ENCODE data around the gene PCNX2. TPM values are rescaled to one million over a fixed set of nuclear protein-coding genes. Genes with fewer than 3 reads are reported as not detected.
A peak's percentile ranks its signal among the peaks of the same experiment; 100 is the strongest.

PCNX2 gene
- total RNA-seq, 8 experiments from 2014 or later = 3.6 to 40.8 (median 27.9) TPM

DNA sequence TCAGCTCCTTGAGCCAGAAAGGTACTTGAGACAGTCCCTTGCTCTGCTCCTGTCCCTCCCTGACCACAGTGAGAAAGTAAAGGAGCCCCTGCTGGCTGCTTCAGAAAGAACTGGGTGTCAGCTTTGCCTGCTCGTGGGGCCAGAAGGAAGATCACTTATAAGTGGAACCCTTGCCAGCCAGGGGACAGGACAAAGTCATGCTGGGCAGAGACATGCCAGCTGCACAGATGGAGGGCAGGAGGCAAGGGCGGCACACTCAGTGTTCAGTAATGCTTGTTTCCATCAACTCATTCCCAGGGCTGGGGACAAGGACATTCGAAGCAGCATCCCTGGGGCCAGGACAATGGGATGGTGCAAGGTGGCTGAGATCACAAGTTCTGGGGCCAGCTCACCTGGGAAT, 303.3 kb downstream of the PCNX2 start:
- in situ Hi-C loops (cut with MboI; ENCODE audit: low pct_unique_long_range_greater_than_20kb in 2 of 9, low sequenced_read_pairs in 9 of 9, unreplicated experiment in 9 of 9) = no loop called here

GRCh38 chr1:232991238-232991637, 304.3 kb downstream of the PCNX2 start:
- H3K4me3 ChIP-seq = no peak overlapping the region
- WGBS, 10 experiments = 40 to 100% (median 80%) methylated on average over 1 to 6 of the region's 7 CpGs; no CpG with 5 or more reads in 5 of the 10 experiments
- no peaks in the 10 kb centered on the region for H3K4me1 ChIP-seq (replicated peaks in 1 of 2)
- H3K27ac ChIP-seq = no peak overlapping the region
- peak in 5 of 8 experiments; percentile 29 to 55 (median 37) for ATAC-seq (replicated peaks in 6 of 8)
- in situ Hi-C loops (cut with MboI; ENCODE audit: low pct_unique_long_range_greater_than_20kb in 2 of 9, low sequenced_read_pairs in 9 of 9, unreplicated experiment in 9 of 9) = no loop called here

More for the DNA sequence above, 303.3 kb downstream of the PCNX2 start:
- no peak for ATAC-seq (replicated peaks in 6 of 8)
- no peak overlapping the region for H3K27ac ChIP-seq
- WGBS, 10 experiments = 40 to 81% (median 69%) methylated on average over 1 to 3 of the region's 3 CpGs; no CpG with 5 or more reads in 6 of the 10 experiments
- H3K4me3 ChIP-seq = no peak overlapping the region
- no peaks in the 10 kb centered on the region for H3K4me1 ChIP-seq (replicated peaks in 1 of 2)

- Histone ChIP-seq H3K4me1 (replicated peaks in 1 of 2) (no peaks in the 10 kb centered on the region), H3K4me3 (no peak overlapping the region), H3K27ac (no peak overlapping the region)
- no peak for ATAC-seq (replicated peaks in 6 of 8)
- 90 to 95% (median 91%) methylated on average over 5 to 13 of the region's 20 CpGs; no CpG with 5 or more reads in 4 of the 10 experiments for WGBS, 10 experiments
- in situ Hi-C loops (cut with MboI; ENCODE audit: low pct_unique_long_range_greater_than_20kb in 2 of 9, low sequenced_read_pairs in 9 of 9, unreplicated experiment in 9 of 9) = no loop called here
Measured at GRCh38 chr1:232990176-232991128, 305.1 kb downstream of the PCNX2 start.

- in situ Hi-C loops (cut with MboI; ENCODE audit: low pct_unique_long_range_greater_than_20kb in 2 of 9, low sequenced_read_pairs in 9 of 9, unreplicated experiment in 9 of 9) = no loop called here
- H3K4me1 ChIP-seq (replicated peaks in 1 of 2) = no peaks in the 10 kb centered on the region
- H3K27ac ChIP-seq = no peak overlapping the region
- no peak overlapping the region for H3K4me3 ChIP-seq
- 0 to 100% (median 72%) methylated on average over 1 to 8 of the region's 8 CpGs; no CpG with 5 or more reads in 1 of the 10 experiments for WGBS, 10 experiments
- ATAC-seq (replicated peaks in 6 of 8) = peak in 4 of 8 experiments; percentile 21 to 53 (median 35)
Measured at GRCh38 chr1:232988572-232989040, 306.9 kb downstream of the PCNX2 start.

DNA sequence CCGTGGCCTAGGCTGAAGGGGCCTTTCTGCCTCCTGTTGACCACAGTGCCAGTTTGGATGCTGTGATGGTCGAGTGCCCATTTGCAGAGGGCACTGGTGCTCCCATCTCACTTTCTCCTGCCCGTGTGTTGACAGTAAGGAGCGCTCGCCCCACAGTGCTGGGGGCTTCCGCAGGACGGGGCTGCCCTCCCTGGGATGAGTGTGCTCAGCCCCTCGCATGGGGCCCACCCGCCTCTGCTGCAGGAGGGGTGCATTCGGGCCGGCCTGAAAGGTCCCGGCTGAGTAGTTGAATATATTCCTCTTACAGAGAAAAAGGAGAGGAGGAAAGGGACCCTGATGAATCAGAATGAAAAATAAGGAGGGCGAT, 307.8 kb downstream of the PCNX2 start:
- Histone ChIP-seq H3K27ac (no peak overlapping the region), H3K4me3 (no peak overlapping the region), H3K4me1 (replicated peaks in 1 of 2) (no peaks in the 10 kb centered on the region)
- in situ Hi-C loops (cut with MboI; ENCODE audit: low pct_unique_long_range_greater_than_20kb in 2 of 9, low sequenced_read_pairs in 9 of 9, unreplicated experiment in 9 of 9) = no loop called here
- peak in 1 of 8 experiments; percentile 4 for ATAC-seq (replicated peaks in 6 of 8)
- 40 to 100% (median 82%) methylated on average over 1 to 9 of the region's 13 CpGs; no CpG with 5 or more reads in 2 of the 10 experiments for WGBS, 10 experiments

- H3K4me1 ChIP-seq (replicated peaks in 1 of 2) = no peaks in the 10 kb centered on the region
- in situ Hi-C loops (cut with MboI; ENCODE audit: low pct_unique_long_range_greater_than_20kb in 2 of 9, low sequenced_read_pairs in 9 of 9, unreplicated experiment in 9 of 9) = no loop called here
- peak in 3 of 8 experiments; percentile 88 to 91 (median 90) for ATAC-seq (replicated peaks in 6 of 8)
- 7 to 100% (median 65%) methylated on average over 1 to 8 of the region's 11 CpGs; no CpG with 5 or more reads in 2 of the 10 experiments for WGBS, 10 experiments
- no peak overlapping the region for H3K4me3 ChIP-seq
- no peak overlapping the region for H3K27ac ChIP-seq
Measured at GRCh38 chr1:232987046-232987773, 308.3 kb downstream of the PCNX2 start.

GRCh38 chr1:232986527-232986922, 309.0 kb downstream of the PCNX2 start:
- H3K4me1 ChIP-seq (replicated peaks in 1 of 2) = no peaks in the 10 kb centered on the region
- ATAC-seq (replicated peaks in 6 of 8) = no peak
- H3K4me3 ChIP-seq = no peak overlapping the region
- WGBS, 10 experiments = 91 to 100% (median 95%) methylated on average over 2 to 5 of the region's 5 CpGs; no CpG with 5 or more reads in 7 of the 10 experiments
- no peak overlapping the region for H3K27ac ChIP-seq
- in situ Hi-C loops (cut with MboI; ENCODE audit: low pct_unique_long_range_greater_than_20kb in 2 of 9, low sequenced_read_pairs in 9 of 9, unreplicated experiment in 9 of 9) = no loop called here

- Histone ChIP-seq H3K4me1 (replicated peaks in 1 of 2) (peaks cover 0 to 3% of the 10 kb centered on the region in 2 donors), H3K27ac (no peak overlapping the region), H3K4me3 (no peak overlapping the region)
- ATAC-seq (replicated peaks in 6 of 8) = no peak
- in situ Hi-C loops (cut with MboI; ENCODE audit: low pct_unique_long_range_greater_than_20kb in 2 of 9, low sequenced_read_pairs in 9 of 9, unreplicated experiment in 9 of 9) = no loop called here
- WGBS, 10 experiments = 33 to 100% (median 90%) methylated on average over 1 to 12 of the region's 31 CpGs; no CpG with 5 or more reads in 5 of the 10 experiments
Measured at GRCh38 chr1:232985882-232986526, 309.5 kb downstream of the PCNX2 start.

DNA sequence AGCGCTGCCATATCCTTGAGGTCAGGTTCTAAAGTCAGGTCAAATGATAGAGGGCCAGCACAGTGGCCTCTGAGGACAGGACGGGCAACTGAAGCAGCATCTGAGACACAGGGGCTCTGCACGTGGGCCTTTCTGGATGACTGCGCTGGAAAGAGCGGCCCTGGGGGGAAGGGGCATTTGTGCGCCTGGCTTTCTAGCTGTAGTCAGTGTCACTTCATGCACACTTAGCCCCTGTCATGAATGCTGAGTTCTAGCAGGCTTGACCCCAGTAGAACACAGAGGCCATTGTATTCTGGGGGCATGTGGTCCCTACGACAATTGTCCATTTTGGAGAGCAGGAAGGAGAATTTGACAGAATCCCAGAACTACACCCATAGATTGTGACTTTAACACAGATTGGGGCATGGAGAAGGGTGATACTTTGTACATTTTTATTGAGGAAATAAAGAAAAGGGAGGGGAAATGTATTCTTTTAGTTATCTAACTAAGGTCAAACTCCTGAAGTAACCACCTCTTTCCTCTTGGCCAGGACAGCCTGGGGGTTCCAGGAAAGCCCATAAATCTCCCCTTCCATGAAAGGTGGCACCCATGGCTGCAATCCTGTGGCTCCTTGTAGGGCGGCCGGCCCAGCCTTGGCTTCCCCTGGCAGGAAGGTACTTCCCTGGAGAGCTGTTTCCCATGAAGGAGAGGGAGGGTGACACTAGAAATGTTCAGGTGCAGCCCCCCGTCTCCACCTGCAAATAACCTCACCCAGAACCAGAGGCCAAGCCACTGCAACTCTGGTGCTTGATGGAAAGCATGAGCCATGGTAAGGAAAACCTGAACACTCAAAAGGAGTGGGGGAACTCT, 310.7 kb downstream of the PCNX2 start:
- WGBS, 10 experiments = 80 to 100% (median 93%) methylated on average over 1 to 10 of the region's 10 CpGs; no CpG with 5 or more reads in 2 of the 10 experiments
- in situ Hi-C loops (cut with MboI; ENCODE audit: low pct_unique_long_range_greater_than_20kb in 2 of 9, low sequenced_read_pairs in 9 of 9, unreplicated experiment in 9 of 9) = no loop called here
- Histone ChIP-seq H3K27ac (no peak overlapping the region), H3K4me3 (no peak overlapping the region), H3K4me1 (replicated peaks in 1 of 2) (peaks cover 0 to 8% of the 10 kb centered on the region in 2 donors)
- no peak for ATAC-seq (replicated peaks in 6 of 8)

DNA sequence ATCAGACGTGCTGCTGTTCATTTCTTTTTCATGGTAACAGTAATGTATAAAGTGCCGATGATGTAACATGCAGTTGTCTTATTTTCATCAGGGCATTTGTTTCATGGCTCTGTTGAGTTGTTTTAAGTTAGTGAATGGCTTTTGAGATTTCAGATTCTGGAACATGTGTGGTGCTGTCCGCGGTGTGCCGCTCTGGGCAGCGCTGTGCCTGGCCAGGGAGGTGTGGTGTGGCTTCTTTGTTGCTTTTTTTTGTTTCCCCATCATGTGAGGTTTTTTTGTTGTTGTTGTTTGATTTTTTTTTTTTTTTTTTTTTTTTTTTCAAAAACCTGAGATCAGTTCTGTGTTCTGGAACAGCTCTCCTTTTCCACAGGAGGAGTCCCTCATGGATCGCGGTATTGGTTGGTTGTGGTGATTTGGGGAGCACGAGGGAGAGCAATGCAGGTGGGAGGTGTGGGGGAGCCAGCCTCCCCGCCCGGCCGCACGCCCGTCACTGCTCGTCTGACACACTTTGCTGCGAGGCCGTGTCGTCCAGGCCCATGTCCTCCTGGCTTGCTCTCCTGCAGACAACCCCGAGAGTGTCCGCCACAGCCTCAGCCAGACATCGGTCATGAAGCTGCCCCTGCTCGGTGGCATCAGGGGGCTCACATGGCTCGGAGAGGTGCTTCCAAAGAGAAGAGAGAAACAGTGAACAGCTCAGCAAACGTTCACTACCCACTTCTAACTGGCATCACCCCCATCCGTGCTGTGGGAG, 311.5 kb downstream of the PCNX2 start:
- Histone ChIP-seq H3K27ac (no peak overlapping the region), H3K4me3 (no peak overlapping the region), H3K4me1 (replicated peaks in 1 of 2) (peaks cover 0 to 8% of the 10 kb centered on the region in 2 donors)
- no peak for ATAC-seq (replicated peaks in 6 of 8)
- in situ Hi-C loops (cut with MboI; ENCODE audit: low pct_unique_long_range_greater_than_20kb in 2 of 9, low sequenced_read_pairs in 9 of 9, unreplicated experiment in 9 of 9) = no loop called here
- WGBS, 10 experiments = 72 to 100% (median 95%) methylated on average over 2 to 24 of the region's 25 CpGs

- Histone ChIP-seq H3K4me1 (replicated peaks in 1 of 2) (peaks cover 0 to 8% of the 10 kb centered on the region in 2 donors), H3K27ac (no peak overlapping the region), H3K4me3 (no peak overlapping the region)
- in situ Hi-C loops (cut with MboI; ENCODE audit: low pct_unique_long_range_greater_than_20kb in 2 of 9, low sequenced_read_pairs in 9 of 9, unreplicated experiment in 9 of 9) = no loop called here
- ATAC-seq (replicated peaks in 6 of 8) = no peak
- WGBS, 10 experiments = 87 to 100% (median 99%) methylated on average over 1 to 12 of the region's 14 CpGs; no CpG with 5 or more reads in 1 of the 10 experiments
Measured at GRCh38 chr1:232983375-232983774, 312.1 kb downstream of the PCNX2 start.

All from motor neuron (in vitro differentiated cells).